Stimulated activated naive CD4-positive, alpha-beta T cell (primary cell): ENCODE results near the gene POLR3E.
"Not testable (repeated sequence)": the region's sequence is repeated elsewhere in the genome, so short reads cannot be mapped to it uniquely, and the experiment has no call there.

Source experiments
- DNase-seq, 6 experiments: peaks; one replicate each; lab custom pipeline; 2025; lab: John Stamatoyannopoulos, UW

The POLR3E gene

GRCh38 chr16:22335668-22336246, 38.5 kb downstream of the POLR3E start:
- DNase-seq = no peak

GRCh38 chr16:22336581-22336980, 39.4 kb downstream of the POLR3E start:
- no peak for DNase-seq

- DNase-seq = no peak
Measured at GRCh38 chr16:22337045-22337444, 39.8 kb downstream of the POLR3E start.

GRCh38 chr16:22337849-22338635, 40.8 kb downstream of the POLR3E start:
- DNase-seq = no peak

- no peak for DNase-seq
Measured at GRCh38 chr16:22340945-22341344, 43.7 kb downstream of the POLR3E start.

GRCh38 chr16:22342082-22342481, 44.9 kb downstream of the POLR3E start:
- peak in 2 of 6 experiments; percentile 13 to 20 for DNase-seq

GRCh38 chr16:22346483-22346882, 49.3 kb downstream of the POLR3E start:
- DNase-seq = no peak

GRCh38 chr16:22347100-22347820, 50.1 kb downstream of the POLR3E start:
- DNase-seq = no peak

- no peak for DNase-seq
Measured at GRCh38 chr16:22348291-22348690, 51.1 kb downstream of the POLR3E start.

- DNase-seq = not testable (repeated sequence)
Measured at GRCh38 chr16:22351017-22351416, 53.8 kb downstream of the POLR3E start.

GRCh38 chr16:22352140-22352539, 54.9 kb downstream of the POLR3E start:
- no peak for DNase-seq

- DNase-seq = no peak
Measured at GRCh38 chr16:22352723-22353122, 55.5 kb downstream of the POLR3E start.

GRCh38 chr16:22353191-22353919, 56.1 kb downstream of the POLR3E start:
- DNase-seq = no peak

GRCh38 chr16:22353933-22354541, 56.8 kb downstream of the POLR3E start:
- no peak for DNase-seq

GRCh38 chr16:22355487-22355908, 58.3 kb downstream of the POLR3E start:
- DNase-seq = peak in 2 of 6 experiments; percentile 5 to 20

GRCh38 chr16:22356930-22357634, 59.9 kb downstream of the POLR3E start:
- DNase-seq = no peak

- peak in 2 of 6 experiments; percentile 26 to 59 for DNase-seq
Measured at GRCh38 chr16:22357635-22357971, 60.4 kb downstream of the POLR3E start.

- DNase-seq = peak in 3 of 6 experiments; percentile 81 to 84 (median 83)
Measured at GRCh38 chr16:22358000-22358399, 60.8 kb downstream of the POLR3E start.

GRCh38 chr16:22359679-22360078, 62.5 kb downstream of the POLR3E start:
- DNase-seq = no peak

- DNase-seq = no peak
Measured at GRCh38 chr16:22360963-22361659, 63.9 kb downstream of the POLR3E start.

GRCh38 chr16:22364241-22364640, 67.0 kb downstream of the POLR3E start:
- no peak for DNase-seq
